NB4 (cell line): ENCODE data around the gene SPHK2.

Experiments used
- CTCF ChIP-seq: IDR thresholded peaks from one replicate; pipeline ENCODE4 v1.5.1; 2012; ENCODE audit warnings: low read depth, low read length
- MAX ChIP-seq: IDR thresholded peaks from 2 replicates; pipeline ENCODE4 v1.6.1; 2011; ENCODE audit warnings: low read depth, low read length
- POLR2A ChIP-seq: IDR thresholded peaks from 2 replicates; pipeline ENCODE4 v1.6.1; 2011; ENCODE audit warnings: mild to moderate bottlenecking; ENCODE audit not compliant: insufficient read length; ENCODE audit errors: extremely low read depth

- TF ChIP-seq POLR2A (no peak), CTCF (no peak), MAX (no peak)
These were observed 4.8 kb downstream of the SPHK2 start for GRCh38 chr19:48624067-48624594.
